ENCODE results near the gene SNRNP70. TPM values are rescaled to one million over a fixed set of nuclear protein-coding genes. Genes with fewer than 3 reads are reported as not detected.

The SNRNP70 gene
- total and polyA plus RNA-seq, 2 donors = 166 to 191 TPM

GRCh38 chr19:49098795-49099194 lies 13.5 kb downstream of the SNRNP70 start:
- Histone ChIP-seq H3K36me3 (ENCODE audit: insufficient read depth) (peaks cover 2% of the 10 kb centered on the region), H3K27ac (ENCODE audit: low read depth) (no peak overlapping the region), H3K4me3 (ENCODE audit: low read depth, low read length) (no peak overlapping the region), H3K4me1 (ENCODE audit: insufficient read depth) (no peaks in the 10 kb centered on the region)
- 73% methylated on average over 4 of the region's 4 CpGs for WGBS
- no peak for DNase-seq (ENCODE audit: extremely low spot score)

DNA sequence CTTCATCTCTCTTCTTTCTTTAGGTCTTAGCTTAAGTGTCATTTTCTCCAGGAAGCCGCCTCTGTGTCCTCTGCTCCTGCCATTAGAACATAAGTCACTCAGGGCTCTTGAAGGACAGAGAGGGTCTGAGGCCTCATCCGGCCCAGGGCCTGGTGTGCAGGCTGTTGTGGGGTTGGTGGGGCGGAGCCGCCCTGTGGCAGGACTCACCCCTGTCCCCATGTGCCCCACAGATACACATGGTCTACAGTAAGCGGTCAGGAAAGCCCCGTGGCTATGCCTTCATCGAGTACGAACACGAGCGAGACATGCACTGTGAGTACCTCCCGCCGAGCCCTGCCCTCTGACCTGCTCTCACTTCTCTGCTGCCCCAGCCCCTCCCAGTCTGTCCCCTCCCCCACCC lies 15.9 kb downstream of the SNRNP70 start:
- H3K4me1 ChIP-seq (ENCODE audit: insufficient read depth) = no peaks in the 10 kb centered on the region
- WGBS = 88% methylated on average over 12 of the region's 12 CpGs
- DNase-seq (ENCODE audit: extremely low spot score) = no peak
- H3K4me3 ChIP-seq (ENCODE audit: low read depth, low read length) = no peak overlapping the region
- H3K27ac ChIP-seq (ENCODE audit: low read depth) = no peak overlapping the region
- peaks cover 2% of the 10 kb centered on the region for H3K36me3 ChIP-seq (ENCODE audit: insufficient read depth)

DNA sequence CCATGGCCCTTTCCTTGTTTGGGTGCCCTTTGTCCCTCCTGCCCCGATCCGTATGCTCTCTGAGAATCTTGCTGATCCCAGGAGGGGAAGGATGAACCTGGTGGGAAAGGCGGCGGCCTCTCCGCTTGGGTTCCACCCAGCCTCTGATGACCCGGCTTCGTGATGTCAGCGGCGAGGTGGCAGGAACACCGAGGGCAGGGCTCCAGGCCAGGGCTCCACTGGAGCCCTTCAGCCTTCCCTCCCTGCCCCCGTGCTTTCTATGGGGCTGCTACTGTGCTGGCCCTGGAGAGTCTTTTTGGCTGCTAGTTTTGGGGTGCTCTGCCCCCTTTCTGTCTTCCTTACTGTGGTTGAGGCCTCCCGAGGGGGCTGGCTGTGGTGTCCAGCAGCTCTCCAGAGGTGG lies 17.1 kb downstream of the SNRNP70 start:
- 88% methylated on average over 12 of the region's 12 CpGs for WGBS
- Histone ChIP-seq H3K4me3 (ENCODE audit: low read depth, low read length) (no peak overlapping the region), H3K4me1 (ENCODE audit: insufficient read depth) (no peaks in the 10 kb centered on the region), H3K36me3 (ENCODE audit: insufficient read depth) (peaks cover 2% of the 10 kb centered on the region), H3K27ac (ENCODE audit: low read depth) (no peak overlapping the region)
- no peak for DNase-seq (ENCODE audit: extremely low spot score)

DNA sequence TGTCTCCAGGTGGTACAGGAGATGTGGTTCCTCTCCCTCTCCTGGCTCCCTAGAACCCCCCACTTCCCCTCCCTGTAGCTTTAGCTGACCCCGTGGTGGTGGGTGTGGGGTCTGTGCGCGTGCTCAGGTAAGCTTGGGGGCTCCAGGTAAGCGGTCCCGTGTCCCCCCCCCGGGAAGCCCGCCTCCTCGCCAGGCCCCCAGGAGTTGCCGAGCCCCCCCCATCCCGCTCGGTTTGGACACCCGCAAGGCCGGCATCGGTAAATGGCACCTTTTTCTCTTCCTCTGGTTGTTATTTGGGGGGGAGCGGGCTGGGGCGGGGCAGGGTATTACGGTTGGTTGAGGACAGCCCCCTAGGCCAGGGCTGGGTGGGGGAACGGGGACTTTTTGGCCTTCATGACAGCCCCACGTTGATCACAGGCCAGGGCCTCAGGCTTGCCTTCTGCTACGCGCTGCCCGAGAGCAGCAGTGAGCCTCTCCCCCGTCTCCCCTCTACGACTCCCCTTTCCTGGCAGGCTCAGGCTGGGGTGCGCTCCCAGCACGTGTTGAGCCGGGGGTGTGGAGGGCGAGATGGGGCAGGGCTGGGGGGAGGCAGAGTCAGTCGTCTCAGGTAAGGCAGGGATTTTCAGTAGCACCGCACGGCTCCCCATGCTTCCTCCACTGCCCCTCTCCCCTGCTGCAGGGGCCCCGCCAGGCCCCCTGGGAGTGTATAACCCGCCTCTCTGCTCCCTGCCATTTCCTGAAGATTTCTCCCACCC lies 18.3 kb downstream of the SNRNP70 start:
- Histone ChIP-seq H3K27ac (ENCODE audit: low read depth) (no peak overlapping the region), H3K4me1 (ENCODE audit: insufficient read depth) (no peaks in the 10 kb centered on the region), H3K4me3 (ENCODE audit: low read depth, low read length) (no peak overlapping the region), H3K36me3 (ENCODE audit: insufficient read depth) (peaks cover 6% of the 10 kb centered on the region)
- no peak for DNase-seq (ENCODE audit: extremely low spot score)
- WGBS = 85% methylated on average over 33 of the region's 33 CpGs

- DNase-seq (ENCODE audit: extremely low spot score) = no peak
- no peaks in the 10 kb centered on the region for H3K4me1 ChIP-seq (ENCODE audit: insufficient read depth)
- 79% methylated on average over 30 of the region's 30 CpGs for WGBS
- H3K36me3 ChIP-seq (ENCODE audit: insufficient read depth) = peaks cover 6% of the 10 kb centered on the region
- H3K27ac ChIP-seq (ENCODE audit: low read depth) = no peak overlapping the region
- no peak overlapping the region for H3K4me3 ChIP-seq (ENCODE audit: low read depth, low read length)
Observed at GRCh38 chr19:49104229-49104864, 19.1 kb downstream of the SNRNP70 start.

DNA sequence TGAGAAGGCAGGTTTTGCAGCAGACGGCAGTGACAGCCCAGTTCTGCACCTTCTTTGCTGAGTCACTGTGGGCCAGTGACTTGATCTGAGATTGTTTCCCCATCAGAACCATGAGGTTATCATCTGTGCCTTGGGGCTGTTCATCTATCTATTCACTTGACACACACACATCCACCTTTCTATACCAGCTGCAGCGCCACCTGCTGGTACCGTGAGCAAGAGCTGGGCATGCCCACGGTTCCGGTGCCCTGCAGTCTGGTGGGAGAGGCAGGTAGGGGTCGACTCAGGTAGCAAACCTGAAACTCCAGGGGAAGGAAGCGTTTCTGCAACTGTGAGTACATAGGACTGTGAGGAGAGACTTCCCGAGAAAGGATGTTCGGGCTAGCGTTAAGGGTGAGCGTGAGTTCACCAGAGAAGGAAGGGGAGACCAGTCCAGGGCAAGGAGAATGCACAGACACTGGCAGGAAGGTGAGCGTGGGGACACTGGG lies 21.4 kb downstream of the SNRNP70 start:
- H3K4me1 ChIP-seq (ENCODE audit: insufficient read depth) = no peaks in the 10 kb centered on the region
- no peak overlapping the region for H3K4me3 ChIP-seq (ENCODE audit: low read depth, low read length)
- no peak for DNase-seq (ENCODE audit: extremely low spot score)
- no peak overlapping the region for H3K27ac ChIP-seq (ENCODE audit: low read depth)
- WGBS = 62% methylated on average over 12 of the region's 12 CpGs
- peaks cover 4% of the 10 kb centered on the region for H3K36me3 ChIP-seq (ENCODE audit: insufficient read depth)

DNA sequence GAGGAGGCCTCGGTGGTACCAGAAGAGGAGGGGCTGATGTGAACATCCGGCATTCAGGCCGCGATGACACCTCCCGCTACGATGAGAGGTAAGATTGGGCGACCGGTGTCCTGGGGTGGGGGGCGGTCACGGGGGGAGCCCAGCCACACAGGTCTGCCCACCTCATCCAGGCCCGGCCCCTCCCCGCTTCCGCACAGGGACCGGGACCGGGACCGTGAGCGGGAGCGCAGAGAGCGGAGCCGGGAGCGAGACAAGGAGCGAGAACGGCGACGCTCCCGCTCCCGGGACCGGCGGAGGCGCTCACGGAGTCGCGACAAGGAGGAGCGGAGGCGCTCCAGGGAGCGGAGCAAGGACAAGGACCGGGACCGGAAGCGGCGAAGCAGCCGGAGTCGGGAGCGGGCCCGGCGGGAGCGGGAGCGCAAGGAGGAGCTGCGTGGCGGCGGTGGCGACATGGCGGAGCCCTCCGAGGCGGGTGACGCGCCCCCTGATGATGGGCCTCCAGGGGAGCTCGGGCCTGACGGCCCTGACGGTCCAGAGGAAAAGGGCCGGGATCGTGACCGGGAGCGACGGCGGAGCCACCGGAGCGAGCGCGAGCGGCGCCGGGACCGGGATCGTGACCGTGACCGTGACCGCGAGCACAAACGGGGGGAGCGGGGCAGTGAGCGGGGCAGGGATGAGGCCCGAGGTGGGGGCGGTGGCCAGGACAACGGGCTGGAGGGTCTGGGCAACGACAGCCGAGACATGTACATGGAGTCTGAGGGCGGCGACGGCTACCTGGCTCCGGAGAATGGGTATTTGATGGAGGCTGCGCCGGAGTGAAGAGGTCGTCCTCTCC lies 22.6 kb downstream of the SNRNP70 start:
- Histone ChIP-seq H3K27ac (ENCODE audit: low read depth) (no peak overlapping the region), H3K36me3 (ENCODE audit: insufficient read depth) (peaks cover 4% of the 10 kb centered on the region), H3K4me3 (ENCODE audit: low read depth, low read length) (no peak overlapping the region), H3K4me1 (ENCODE audit: insufficient read depth) (no peaks in the 10 kb centered on the region)
- 94% methylated on average over 93 of the region's 93 CpGs for WGBS
- DNase-seq (ENCODE audit: extremely low spot score) = no peak

DNA sequence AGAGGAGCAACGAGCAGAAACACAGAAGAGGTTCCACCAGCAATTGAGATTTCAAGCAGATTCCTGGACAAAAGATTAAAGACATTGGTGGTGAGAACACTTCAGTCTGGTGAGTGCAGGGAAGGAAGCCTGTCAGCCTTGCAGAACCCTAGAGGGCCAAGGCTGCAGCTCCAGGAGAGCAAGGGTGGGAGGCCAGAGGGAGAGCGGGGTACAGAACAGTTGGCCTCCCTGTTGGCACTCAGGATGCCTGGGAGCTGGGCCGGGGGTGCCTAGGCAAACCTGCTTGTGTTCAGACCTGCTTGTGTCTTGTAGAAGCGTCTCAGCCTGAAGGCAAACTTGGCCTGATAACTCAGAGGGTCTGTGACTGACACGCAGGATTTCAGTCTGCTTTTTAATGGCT lies 23.8 kb downstream of the SNRNP70 start:
- no peak overlapping the region for H3K4me3 ChIP-seq (ENCODE audit: low read depth, low read length)
- H3K27ac ChIP-seq (ENCODE audit: low read depth) = no peak overlapping the region
- no peak for DNase-seq (ENCODE audit: extremely low spot score)
- 72% methylated on average over 5 of the region's 5 CpGs for WGBS
- H3K4me1 ChIP-seq (ENCODE audit: insufficient read depth) = no peaks in the 10 kb centered on the region
- peaks cover 4% of the 10 kb centered on the region for H3K36me3 ChIP-seq (ENCODE audit: insufficient read depth)

- WGBS = 78% methylated on average over 8 of the region's 8 CpGs
Observed at GRCh38 chr19:49109569-49110233, 24.4 kb downstream of the SNRNP70 start.

GRCh38 chr19:49110567-49110966 lies 25.3 kb downstream of the SNRNP70 start:
- peaks cover 4% of the 10 kb centered on the region for H3K36me3 ChIP-seq (ENCODE audit: insufficient read depth)
- no peak for DNase-seq (ENCODE audit: extremely low spot score)
- no peak overlapping the region for H3K27ac ChIP-seq (ENCODE audit: low read depth)
- no peaks in the 10 kb centered on the region for H3K4me1 ChIP-seq (ENCODE audit: insufficient read depth)
- WGBS = 27% methylated on average over 3 of the region's 3 CpGs
- H3K4me3 ChIP-seq (ENCODE audit: low read depth, low read length) = no peak overlapping the region

More at GRCh38 chr19:49109569-49110233, 24.4 kb downstream of the SNRNP70 start:
- H3K4me1 ChIP-seq (ENCODE audit: insufficient read depth) = no peaks in the 10 kb centered on the region
- H3K4me3 ChIP-seq (ENCODE audit: low read depth, low read length) = no peak overlapping the region
- peaks cover 4% of the 10 kb centered on the region for H3K36me3 ChIP-seq (ENCODE audit: insufficient read depth)
- no peak for DNase-seq (ENCODE audit: extremely low spot score)
- H3K27ac ChIP-seq (ENCODE audit: low read depth) = no peak overlapping the region

DNA sequence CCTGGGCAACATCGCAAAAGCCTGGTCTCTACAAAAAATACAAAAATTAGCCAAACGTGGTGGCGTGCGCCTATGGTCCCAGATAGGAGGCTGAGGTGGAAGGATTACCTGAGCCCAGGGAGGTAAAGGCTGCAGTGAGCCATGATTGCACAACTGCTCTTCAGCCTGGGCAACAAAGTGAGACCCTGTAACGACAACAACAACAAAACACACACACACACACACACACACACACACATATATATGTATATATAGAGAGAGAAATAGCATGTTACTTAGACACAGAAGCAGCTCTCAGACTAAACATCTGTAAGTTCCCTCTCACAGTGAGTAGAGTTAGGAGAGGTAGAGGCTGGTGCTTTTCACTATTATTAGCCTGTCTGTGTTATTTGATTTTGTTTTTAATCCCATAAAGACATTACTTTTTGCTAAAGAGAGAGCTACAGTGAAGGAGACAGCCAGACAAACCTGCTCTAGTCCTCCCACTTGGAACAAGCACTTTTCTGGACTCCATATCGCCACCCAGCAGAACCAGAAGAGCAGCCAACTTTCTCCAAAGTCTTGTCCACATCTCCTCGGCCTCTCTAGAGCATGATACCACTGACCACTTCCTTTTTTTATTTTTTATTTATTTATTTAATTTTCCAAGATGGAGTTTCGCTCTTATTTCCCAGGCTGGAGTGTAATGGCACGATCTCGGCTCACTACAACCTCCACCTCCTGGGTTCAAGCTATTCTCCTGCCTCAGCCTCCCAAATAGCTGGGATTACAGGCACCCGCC lies 26.2 kb downstream of the SNRNP70 start:
- peaks cover 4% of the 10 kb centered on the region for H3K36me3 ChIP-seq (ENCODE audit: insufficient read depth)
- H3K4me1 ChIP-seq (ENCODE audit: insufficient read depth) = no peaks in the 10 kb centered on the region
- no peak for DNase-seq (ENCODE audit: extremely low spot score)
- no peak overlapping the region for H3K27ac ChIP-seq (ENCODE audit: low read depth)
- H3K4me3 ChIP-seq (ENCODE audit: low read depth, low read length) = no peak overlapping the region
- WGBS = 80% methylated on average over 11 of the region's 11 CpGs

DNA sequence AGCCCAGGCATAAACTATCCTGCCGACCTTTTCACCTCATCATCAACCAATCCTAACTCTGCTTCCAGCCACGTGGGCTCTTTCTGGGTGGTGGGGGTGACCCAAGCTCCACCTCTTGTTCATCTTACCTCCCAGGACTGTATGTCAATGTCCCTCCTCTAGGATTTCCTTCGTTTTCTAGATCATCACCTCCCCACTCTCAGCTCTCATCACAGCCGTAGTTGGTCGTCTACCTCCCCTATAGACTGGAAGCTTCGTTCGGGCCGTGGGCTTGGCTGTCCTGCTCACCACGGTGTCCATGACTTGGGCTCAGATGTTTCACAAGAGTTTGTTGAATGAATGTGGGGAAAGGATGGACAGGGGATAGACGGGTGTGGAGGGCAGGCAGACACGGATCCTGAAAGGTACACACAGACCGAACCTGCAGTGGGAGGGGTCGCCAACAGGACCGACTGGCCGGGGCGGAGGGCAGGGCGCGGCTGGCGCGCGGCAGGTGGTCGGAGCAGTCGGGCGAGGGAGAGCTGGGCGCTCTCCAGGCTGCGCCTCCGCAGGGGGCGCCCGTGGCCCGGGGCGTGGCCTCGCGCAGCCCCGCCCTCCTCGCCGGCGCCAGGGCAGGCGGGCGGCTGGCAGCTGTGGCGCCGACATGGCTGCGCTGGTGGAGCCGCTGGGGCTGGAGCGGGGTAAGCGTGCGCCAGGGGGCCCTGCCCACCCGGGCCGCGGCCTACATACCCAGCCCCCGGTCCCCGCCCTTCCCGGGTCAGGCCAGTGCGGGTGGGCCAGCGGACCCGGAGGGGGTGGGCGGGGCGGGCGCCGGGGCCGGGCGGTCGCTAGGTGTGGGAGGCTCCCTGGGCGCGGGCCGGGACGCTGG lies 28.7 kb downstream of the SNRNP70 start, which contains the start of gene LIN7B:
Gene LIN7B, plus strand, starts transcription at position 609 of the 868 bp plus-strand sequence. Its CDS starts 35 bp downstream, at position 644.
- under 1% methylated on average over 66 of the region's 66 CpGs for WGBS
- no peaks in the 10 kb centered on the region for H3K36me3 ChIP-seq (ENCODE audit: insufficient read depth)
- DNase-seq (ENCODE audit: extremely low spot score) = no peak
- peak within 1 kb of the TSS; percentile 81 for H3K4me3 ChIP-seq (ENCODE audit: low read depth, low read length)
- H3K4me1 ChIP-seq (ENCODE audit: insufficient read depth) = no peaks in the 10 kb centered on the region
- no peak within 1 kb of the TSS for H3K27ac ChIP-seq (ENCODE audit: low read depth)

All from urinary bladder (tissue), 4 donors.